Stimulated activated CD4-positive, alpha-beta T cell treated with anti-CD3 and anti-CD28 coated beads, Interleukin-12 subunit alpha, Interleukin-12 subunit beta, amount 100 ng/mL, for 24 hours (primary cell): ENCODE results near the gene INSC.
"Not testable (repeated sequence)": the region's sequence is repeated elsewhere in the genome, so short reads cannot be mapped to it uniquely, and the experiment has no call there.

Experiments used
- DNase-seq, 2 experiments: peaks; one replicate each; pipeline ENCODE4 v3.0.0-alpha.2; 2020; ENCODE audit warnings: low read depth in 2 of 2

Gene INSC, protein sequence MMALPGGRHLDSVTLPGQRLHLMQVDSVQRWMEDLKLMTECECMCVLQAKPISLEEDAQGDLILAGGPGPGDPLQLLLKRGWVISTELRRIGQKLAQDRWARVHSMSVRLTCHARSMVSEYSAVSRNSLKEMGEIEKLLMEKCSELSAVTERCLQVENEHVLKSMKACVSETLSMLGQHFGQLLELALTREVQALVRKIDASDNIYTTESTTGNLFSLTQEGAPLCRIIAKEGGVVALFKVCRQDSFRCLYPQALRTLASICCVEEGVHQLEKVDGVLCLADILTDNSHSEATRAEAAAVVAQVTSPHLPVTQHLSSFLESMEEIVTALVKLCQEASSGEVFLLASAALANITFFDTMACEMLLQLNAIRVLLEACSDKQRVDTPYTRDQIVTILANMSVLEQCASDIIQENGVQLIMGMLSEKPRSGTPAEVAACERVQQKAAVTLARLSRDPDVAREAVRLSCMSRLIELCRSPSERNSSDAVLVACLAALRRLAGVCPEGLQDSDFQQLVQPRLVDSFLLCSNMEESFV

DNA sequence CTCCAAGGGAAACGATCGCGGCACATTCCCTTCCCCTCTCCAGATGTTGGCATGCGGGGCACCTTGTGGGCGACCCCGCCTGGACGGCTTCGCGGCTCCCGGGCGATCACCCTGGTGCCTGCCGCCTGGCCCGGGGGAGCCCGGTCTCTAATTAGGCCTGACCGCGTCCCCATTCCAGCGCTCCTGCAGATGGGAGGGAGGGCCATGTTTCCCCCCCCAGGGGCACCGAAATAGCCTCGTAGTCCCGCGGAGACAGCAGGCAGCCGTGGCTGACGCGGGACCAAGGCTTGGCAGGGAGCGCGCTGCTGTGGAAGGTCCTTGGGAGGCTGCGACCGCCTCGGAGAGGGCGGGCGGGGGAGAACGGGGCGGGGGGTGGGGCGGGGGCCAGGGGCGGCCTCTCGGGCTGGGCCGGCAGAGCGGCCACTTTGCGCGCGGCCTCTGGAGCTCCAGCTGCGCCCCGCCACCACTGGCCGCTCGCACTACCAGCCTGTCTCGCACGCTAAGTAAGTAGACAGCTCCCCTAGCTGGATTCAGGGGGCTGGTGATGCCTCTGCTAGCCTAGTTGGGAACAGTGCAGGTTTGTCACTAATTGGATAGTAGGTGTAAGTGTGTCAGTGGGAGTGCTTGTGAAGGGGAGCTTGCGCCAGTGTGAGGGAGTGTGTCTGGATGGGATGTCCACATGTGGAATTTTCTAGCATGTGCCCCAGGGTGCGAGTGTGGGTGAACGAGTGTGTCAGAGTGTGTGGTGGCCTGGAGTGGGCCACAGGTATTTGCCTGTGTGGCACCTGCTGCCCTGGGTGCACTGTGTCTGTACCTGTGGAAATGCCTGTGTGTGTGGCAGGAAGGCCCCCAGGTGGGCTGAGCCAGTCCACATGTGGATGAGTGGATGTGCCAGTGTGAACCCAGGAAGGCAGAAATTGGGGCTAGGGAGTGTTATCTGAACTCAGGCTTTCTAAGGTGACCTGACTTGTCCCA, at the start of gene INSC:
Gene INSC (plus strand): TSS at position 423 of the 975 bp plus-strand sequence. CDS start 34,252 bp downstream, outside the sequence.
- DNase-seq: no peak

DNA sequence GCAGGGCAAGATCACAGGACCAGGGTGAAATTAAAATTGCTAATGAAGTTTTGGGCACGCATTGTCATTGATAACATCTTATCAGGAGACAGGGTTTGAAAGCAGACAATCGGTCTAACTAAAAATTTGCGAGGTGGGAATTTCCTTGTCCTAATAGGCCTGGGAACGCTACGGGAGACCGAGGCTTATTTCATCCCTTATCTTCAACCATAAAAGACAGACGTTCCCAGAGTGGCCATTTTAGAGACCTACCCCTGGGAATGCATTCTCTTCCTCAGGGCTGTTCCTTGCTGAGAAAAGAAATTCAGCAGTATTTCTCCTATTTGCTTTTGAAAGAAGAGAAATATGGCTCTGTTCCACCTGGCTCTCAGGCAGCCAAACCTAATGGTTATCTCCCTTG, 45.0 kb upstream of the INSC start:
- not testable (repeated sequence) for DNase-seq

DNA sequence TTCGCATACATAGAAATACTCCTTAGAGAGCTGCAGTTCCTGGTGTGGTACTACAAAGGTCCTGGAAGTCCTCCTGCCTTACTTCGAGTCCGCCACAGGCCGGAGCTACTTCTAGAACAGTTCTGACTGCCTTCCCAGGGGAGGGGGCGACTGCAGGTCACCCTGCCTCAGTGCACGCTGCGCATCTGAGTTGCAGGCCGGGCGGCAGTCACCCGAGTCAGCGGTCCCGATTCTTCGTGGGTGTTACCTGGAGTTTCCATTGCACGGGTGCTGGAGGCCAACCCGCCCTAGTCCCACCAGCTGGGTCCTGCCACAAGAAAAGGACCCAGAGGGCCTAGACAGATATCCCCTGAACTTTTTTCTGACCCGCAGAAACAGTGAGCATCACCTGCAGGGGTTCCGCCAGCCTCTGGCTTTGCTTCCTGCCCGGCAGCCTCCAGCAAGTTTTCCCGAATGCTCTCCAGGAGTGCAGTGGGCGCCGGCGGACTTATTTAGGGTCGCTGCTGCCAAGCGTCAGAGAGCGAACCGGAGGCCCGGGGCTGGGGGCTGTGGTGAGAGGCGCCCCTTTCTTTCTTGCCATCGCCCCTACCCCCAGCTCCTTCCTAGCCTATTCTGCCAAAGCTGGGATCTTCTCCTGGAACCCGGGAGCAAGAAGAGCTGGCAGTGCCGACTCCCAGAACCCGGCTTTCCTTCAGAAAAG, 43.0 kb upstream of the INSC start:
- no peak for DNase-seq

DNA sequence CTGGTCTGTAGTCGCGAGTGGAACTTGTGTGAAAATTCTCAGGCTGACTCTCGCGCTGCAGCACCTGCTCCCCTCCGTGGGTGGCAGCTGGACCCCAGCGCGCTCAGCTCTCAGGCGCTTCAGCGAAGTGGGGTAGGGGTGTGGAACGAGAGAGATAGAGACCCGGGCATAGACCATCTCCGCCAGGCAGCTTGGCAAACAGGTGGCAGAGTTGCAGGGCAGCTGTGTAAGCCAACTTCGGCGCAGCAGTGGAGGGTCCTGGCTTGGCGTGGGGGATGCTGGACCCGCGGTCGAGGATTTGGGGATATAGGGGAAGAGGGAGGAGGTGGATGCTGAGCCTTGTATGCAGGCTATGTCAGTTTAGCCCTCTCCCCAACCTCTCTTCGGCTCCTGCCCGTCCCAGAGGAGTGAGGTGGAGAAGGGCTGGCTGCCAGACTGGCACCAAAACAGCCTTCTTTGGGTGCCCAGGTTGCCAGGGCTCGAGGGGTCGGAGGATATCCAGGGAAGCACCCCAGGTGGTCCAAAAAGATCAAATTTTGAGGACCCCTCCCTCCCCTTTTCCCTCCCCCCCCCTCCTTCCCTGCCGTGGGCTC, 42.1 kb upstream of the INSC start:
- no peak for DNase-seq

DNA sequence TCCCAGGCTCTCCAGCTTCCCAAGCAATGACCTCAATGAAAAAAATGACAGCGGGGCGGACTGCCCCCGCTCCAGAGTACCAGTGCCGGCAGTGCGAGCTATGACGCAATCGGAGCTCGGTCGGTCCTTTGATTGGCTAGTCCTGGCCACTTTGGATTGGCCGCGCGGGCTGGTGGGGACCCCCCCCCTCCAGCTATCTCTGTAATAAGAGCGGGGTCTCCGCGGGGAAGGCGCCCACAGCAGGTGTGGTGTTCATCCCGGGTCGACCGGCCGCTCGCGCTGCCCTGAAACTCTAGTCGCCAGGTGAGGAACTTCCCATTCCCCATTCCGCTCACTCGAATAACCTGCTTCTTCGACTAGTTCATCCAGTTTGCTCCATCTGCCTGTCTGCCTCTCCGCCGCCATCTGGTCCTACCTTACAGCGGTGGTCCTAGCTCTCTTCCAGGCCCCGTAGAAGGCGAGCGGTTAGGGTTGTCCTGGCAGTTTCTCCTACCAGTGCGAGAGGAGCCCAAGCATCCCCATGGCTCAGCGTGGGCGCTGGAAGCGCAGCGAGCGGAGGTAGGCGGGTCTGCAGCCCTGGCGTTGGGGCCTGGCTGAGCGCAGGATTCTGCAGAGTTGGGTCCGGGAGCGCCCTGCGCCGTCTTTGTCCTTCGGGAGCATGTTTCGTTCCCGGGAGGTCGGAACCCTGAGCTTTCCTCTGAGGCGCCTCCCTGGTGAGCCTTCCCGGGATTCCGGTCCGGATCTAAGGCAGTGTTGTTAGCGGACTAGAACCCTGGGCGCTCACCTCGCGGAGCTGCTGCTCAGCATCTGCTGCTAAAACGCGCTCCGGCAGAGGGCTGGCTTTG, 41.1 kb upstream of the INSC start, which contains the start of gene CALCB:
Gene CALCB (plus strand): TSS at position 233 of the 845 bp plus-strand sequence. CDS start 1,126 bp downstream, outside the sequence.
- peak in 1 of 2 experiments; percentile 31 for DNase-seq

DNA sequence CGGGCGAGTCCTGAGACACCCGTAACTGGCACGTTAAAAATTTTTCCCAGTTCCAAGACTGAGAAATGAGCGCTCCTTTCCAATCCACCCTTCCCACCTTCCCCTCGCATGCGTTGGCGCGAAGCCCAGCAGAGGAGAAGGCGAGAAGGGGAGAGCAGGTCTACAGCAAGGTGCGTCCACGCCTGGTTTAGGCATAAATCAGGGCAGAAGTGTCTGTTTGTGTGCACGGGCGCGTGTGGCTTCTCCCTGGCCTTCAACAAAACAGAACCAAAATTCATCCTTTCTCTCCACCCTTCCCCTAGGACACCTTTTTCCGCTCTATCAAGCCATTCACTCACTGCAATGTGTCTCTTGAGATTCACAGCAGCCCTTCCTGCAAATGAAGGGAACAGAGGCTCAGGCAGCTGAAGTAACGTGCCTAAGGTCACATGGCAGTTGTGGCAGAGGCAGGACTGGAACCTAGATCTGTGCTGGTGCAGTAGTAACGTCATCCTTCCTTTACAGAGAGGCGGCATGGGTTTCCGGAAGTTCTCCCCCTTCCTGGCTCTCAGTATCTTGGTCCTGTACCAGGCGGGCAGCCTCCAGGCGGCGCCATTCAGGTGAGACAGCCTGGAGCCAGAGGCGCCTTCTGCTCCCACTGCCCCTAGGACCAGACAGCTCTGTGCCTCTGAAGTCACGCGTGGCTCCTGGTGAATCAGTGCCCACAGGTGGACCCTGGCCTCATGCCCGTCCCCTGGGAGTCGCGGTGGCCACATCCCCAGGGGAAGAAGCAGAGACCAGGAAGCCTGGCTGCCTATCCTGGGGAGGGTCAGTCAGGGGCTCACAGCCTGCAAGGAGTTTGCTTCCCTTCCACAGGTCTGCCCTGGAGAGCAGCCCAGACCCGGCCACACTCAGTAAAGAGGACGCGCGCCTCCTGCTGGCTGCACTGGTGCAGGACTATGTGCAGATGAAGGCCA, 40.2 kb upstream of the INSC start:
- DNase-seq: peak; percentile 75 to 90

DNA sequence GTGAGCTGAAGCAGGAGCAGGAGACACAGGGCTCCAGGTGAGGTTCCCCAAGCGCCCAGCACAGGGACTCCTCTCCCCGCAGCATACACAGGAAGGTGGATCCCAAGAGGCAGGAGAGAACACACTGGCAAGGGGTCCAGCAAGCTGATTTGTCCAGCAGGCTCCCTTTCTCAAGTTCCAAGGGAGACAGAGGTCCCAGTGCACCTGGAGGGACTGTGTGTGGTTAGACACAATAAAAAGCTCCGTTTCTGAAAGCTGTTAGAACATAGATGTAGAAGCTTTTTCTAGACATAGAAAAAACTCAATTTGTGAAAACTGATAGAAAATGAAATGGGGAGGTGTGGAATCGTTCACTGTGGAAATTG, 39.6 kb upstream of the INSC start:
- no peak for DNase-seq

DNA sequence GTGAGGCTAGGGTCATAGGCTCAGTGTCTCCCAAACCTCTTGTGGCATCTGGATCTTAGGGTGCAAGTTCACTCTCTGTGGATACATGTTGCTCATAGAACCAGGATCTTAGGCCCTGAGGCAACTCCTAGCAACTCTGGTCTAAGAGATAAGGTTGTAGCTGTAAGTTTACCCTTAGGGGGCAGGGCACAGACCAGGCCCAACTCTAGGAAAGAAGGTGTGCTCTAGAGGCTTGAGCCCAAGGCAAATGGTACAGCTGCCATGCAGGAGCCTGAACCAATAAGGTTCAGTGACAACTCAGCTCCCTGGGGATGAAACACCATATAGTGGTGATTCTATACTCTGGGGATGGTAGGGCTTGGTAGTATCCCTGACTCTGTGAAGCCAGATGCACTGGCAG, 23.5 kb upstream of the INSC start:
- no peak for DNase-seq

DNA sequence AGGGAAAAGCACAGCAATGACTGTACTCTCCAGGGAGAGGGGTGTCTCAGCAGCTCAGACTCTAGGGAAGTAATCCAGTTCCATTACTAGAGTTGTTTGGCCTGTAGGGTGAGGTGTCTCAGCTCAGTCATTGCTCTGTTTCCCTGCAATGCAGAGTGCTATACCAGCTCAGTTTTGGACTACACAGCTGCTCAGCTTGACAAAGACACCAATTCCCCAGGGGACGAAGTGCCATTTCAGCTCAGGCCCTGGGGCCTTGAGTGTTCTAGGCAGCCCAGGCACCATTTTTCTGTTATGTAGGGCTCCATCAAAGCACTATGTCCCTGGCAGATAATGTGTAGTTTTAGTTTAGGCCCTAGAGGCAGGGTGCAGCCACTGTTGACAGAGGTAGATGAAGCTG, 23.1 kb upstream of the INSC start:
- DNase-seq: no peak

DNA sequence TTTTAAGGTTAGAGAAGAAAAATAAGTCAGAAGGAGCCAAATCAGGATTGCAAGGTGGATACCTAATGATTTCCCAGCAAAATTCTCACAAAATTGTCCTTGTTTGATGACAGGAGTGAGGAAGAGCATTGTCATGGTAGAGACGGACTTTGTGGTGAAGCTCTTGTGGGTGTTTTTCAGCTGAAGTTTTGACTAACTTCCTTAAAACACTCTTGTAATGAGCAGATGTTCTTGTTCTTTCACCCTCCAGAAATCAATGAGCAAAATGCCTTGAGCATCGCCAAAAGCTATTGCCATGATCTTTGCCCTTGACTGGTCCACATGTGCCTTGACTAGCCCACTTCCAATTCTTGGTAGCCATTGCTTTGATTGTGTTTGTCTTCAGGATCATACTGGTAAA, 21.3 kb upstream of the INSC start:
- DNase-seq: no peak

DNA sequence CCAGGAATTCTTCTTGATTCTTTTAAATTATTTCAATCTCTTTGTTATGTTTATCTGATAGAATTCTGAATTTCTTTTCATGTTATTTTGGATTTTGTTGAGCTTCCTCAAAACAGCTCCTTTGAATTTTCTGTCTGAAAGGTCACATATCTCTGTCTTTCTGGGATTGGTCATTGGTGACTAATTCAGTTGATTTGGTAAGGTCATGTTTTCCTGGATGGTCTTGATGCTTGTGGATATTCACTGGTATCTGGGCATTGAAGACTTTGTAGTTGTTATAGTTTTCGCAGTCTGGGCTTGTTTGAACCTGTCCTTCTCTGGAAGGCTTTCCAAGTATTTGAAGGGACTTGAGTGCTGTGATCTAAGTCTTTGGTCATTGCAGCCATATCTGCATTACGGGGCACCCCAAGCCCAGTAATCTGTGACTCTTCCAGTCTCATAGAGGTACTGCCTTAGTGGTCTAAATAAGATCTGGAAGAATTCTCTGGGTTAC, 18.9 kb upstream of the INSC start:
- no peak for DNase-seq

DNA sequence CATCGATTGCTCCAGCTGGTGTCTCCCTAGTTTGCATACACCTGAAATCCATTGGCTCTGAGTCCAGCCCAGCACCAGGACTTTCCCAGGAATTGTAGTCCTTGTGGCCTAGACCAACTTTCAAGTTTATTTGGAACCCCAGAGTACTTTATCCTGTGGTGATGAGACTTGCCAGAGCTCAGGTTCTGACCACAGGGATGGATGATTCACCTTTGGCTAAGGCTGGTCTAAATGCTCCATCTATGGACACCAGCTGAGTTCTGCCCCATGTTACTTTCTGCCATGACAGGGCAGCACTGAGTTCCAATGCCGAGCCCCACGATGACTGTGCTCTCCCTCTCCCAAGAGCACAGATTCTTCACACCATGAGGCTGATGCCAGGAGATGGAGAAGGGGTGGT, 17.3 kb upstream of the INSC start:
- no peak for DNase-seq

DNA sequence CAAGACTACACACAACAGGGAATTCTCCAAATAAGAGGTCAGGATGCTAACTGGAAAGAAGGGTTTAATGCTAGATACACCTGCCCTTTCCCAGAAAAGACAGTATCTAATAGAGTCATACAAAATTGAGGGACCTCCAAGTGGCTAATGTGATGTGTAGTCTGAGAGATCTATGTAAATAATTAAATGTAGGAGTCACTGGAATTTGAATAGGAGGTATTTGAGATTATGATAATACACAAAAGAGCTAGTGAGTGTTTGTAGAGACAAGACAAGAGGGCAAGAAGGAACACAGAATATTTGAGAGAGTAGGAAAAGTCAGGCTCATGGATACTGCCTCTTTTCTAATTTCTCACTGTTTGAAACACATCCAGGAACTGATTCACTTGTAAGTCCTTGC, 15.5 kb upstream of the INSC start:
- no peak for DNase-seq

DNA sequence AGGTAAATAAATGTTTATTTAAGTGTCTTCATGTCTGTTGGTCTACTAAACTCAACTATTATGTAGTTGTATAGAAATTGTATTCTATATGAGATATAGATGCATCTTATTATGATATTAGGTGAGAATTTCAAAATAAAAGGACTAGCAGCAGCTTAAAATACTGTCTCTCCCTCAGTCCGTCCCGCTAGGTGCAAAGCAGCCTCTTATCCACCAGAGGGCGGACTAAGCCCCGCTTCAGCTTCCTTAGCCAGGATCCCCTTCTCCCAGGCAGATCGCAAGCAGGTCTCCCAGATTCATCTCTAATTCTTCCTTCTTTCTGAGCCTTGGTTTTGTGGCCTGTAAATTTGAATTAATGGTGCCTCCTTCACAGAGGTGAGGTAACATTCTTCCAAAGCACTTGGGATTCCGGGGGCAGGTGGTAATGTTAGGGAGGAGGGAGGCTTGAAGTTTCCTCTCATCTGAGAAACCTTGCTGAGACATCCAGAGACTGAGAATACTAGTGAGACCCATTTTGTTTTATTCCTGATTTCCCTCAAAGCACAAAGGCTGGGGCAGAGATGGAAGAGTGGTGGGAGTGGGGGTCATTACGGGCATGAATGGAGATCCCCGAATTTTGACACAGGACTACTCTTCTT, 13.5 kb upstream of the INSC start:
- DNase-seq: peak; percentile 18 to 49

DNA sequence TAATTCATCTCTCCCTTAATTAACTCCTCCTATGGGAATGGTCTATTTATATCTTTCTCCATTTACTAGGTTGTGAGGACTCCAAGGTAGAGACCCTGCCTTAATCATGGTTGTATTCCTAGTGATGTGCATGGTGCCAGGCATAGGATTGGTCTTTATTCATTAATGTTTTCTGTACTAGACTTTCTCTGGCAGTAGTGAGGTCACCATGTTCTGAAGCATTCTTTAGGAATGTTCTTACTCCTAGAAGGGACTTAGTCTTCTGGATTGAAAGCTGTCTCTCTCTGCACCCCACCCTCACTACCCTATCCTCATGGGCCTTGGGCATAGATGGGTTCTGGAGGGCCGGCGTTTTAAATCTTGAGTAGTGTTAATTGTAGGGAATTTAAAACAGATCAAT, 10.6 kb upstream of the INSC start:
- no peak for DNase-seq

DNA sequence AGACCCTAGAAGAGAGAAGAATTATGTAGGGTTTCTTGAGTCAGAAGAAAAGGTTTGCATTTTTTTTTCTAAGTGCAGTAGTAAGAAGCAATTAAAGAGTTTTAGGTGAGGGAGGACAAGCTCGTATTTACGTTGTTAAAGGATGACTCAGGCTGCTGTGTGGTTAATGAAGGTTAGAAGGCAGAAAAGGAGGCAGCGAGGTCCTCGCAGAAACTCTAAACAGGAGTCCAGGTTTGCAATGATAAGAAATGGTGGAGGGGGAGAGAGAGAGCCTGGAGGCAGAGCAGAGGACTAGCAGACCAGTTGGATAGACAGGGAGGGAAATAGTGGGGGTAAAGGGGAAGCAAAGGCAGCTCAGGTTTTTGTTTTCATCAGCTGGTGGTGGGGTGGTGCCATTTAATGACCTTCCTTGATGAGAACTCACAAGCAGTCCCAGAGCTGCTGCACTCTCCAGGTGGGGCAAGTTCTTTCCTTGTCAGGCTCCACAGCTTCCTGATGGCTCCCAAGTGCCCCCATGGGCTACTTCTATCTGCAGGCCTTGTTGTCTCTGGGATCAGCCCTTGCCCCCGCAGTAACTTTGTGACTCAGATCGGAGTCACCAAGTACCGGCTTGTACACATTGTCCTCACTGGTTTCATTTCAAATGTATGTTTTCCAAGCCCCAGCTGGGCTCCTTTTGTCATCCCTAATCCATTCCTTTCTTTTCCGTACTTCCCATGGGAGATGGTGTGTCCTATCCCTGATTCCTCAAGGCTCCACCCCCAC, 8.3 kb upstream of the INSC start:
- no peak for DNase-seq

DNA sequence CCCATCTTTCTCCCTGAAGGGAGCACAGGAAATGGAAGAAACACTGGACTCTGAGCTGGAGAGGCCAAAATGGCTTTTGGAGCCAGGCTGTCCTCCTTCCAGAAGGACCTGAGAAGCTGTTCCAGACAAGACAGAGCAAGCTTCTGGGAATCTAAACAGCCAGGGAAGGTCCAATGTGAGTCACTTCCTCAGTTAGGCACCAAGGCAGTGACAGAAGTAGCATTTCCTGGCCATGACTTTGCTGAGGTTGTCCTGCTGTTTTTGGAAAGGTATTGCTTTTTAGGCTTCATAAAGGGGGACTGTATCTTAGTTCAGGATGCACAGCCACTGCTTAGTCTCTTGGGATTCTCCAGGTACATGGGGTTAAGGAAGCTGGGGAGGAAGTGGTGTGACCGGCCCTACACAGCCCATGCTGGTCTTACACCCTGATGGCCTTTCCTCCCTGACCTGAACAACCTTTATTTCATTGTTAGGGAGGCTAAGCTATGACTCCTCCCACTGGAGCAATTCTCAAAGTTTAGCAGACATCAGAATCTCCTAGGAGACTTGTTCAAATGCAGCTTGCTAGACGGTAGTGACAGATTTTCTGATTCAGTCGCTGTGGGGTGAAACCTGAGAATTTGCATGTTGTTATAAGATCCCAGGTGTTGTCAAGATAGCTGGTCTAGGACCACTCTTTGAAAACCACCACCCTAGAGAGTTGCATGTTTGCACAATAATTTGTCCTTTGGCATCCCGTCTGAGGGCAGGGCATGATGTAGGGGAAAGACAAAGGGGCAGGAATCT, 6.8 kb upstream of the INSC start:
- DNase-seq: no peak
